Urothelium cell line (cell line): Measurements from ENCODE around the gene FBXO31.
"Not testable (repeated sequence)": the region's sequence is repeated elsewhere in the genome, so short reads cannot be mapped to it uniquely, and the experiment has no call there.

Source experiments
- DNase-seq: peaks from one replicate; pipeline ENCODE4 v3.0.0; 2011; ENCODE audit warnings: low spot score, mixed read lengths
- FAIRE-seq: peaks from 2 replicates; lab custom pipeline; 2011; peaks lifted over from hg19 to GRCh38; lab: Jason Lieb, UNC

The FBXO31 gene

GRCh38 chr16:87411375-87412271, 28.0 kb upstream of the FBXO31 start:
- FAIRE-seq, result no peak
- no peak for DNase-seq

GRCh38 chr16:87410968-87411367, 27.4 kb upstream of the FBXO31 start:
- FAIRE-seq, result no peak
- DNase-seq, result no peak

- no peak for FAIRE-seq
- no peak for DNase-seq
These were observed 27.0 kb upstream of the FBXO31 start for GRCh38 chr16:87410530-87410929.

GRCh38 chr16:87409781-87410180, 26.2 kb upstream of the FBXO31 start:
- FAIRE-seq (no peak), DNase-seq (no peak)

- FAIRE-seq, result no peak
- no peak for DNase-seq
These were observed 25.6 kb upstream of the FBXO31 start for GRCh38 chr16:87409153-87409552.

GRCh38 chr16:87407511-87408112, 24.0 kb upstream of the FBXO31 start:
- FAIRE-seq, result peak; percentile 73

GRCh38 chr16:87406495-87407088, 23.0 kb upstream of the FBXO31 start:
- FAIRE-seq (no peak), DNase-seq (no peak)

More at GRCh38 chr16:87407511-87408112, 24.0 kb upstream of the FBXO31 start:
- peak; percentile 87 for DNase-seq

GRCh38 chr16:87404764-87405625, 21.4 kb upstream of the FBXO31 start:
- no peak for FAIRE-seq

GRCh38 chr16:87395181-87395842, 11.7 kb upstream of the FBXO31 start:
- DNase-seq (no peak), FAIRE-seq (no peak)

More at GRCh38 chr16:87404764-87405625, 21.4 kb upstream of the FBXO31 start:
- no peak for DNase-seq

GRCh38 chr16:87393680-87394055, 10.1 kb upstream of the FBXO31 start:
- FAIRE-seq (no peak), DNase-seq (no peak)

- FAIRE-seq (no peak), DNase-seq (peak; percentile 40)
These were observed 9.5 kb upstream of the FBXO31 start for GRCh38 chr16:87392821-87393679.

- DNase-seq (peak; percentile 98), FAIRE-seq (peak; percentile 79)
These were observed 8.6 kb upstream of the FBXO31 start, which contains the start of gene MAP1LC3B for GRCh38 chr16:87391950-87392820. Gene MAP1LC3B (plus strand): TSS chr16:87392336. CDS start chr16:87392428, 92 bp downstream.

GRCh38 chr16:87391324-87391949, 7.9 kb upstream of the FBXO31 start:
- peak; percentile 41 for DNase-seq

GRCh38 chr16:87390641-87391323, 7.2 kb upstream of the FBXO31 start:
- DNase-seq (no peak), FAIRE-seq (no peak)

More at GRCh38 chr16:87391324-87391949, 7.9 kb upstream of the FBXO31 start:
- FAIRE-seq, result no peak

GRCh38 chr16:87389914-87390313, 6.3 kb upstream of the FBXO31 start:
- not testable (repeated sequence) for DNase-seq, FAIRE-seq

- FAIRE-seq (no peak), DNase-seq (no peak)
These were observed 5.7 kb upstream of the FBXO31 start for GRCh38 chr16:87389245-87389644.

- DNase-seq, result no peak
- FAIRE-seq, result no peak
These were observed 5.2 kb upstream of the FBXO31 start for GRCh38 chr16:87388818-87389134.
